CMK (cell line): Measurements from ENCODE around the gene BBLN.

Experiments
- DNase-seq: peaks from one replicate; pipeline ENCODE4 v3.0.0-alpha.2; 2010; ENCODE audit warnings: low read depth

Gene BBLN

DNA sequence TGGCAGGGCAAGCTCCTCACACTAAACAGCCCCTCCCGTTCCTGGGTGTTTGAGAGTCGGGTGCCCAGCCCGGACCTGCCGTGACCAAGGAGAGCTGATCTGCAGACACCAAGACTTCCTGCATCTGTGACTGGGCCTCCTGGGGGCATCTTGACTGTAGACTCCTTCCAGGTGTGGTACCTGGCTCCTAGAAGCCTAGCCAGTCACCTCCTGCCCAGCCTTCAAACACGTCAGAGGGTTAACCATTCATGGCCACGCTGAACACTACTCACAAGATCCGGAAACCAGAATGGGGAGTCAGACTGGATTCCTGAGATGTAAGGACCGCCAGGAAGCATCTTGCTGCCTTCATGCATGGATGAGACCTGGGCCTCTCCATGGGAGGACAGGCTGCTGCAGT lies 14.5 kb upstream of the BBLN start:
- no peak for DNase-seq

DNA sequence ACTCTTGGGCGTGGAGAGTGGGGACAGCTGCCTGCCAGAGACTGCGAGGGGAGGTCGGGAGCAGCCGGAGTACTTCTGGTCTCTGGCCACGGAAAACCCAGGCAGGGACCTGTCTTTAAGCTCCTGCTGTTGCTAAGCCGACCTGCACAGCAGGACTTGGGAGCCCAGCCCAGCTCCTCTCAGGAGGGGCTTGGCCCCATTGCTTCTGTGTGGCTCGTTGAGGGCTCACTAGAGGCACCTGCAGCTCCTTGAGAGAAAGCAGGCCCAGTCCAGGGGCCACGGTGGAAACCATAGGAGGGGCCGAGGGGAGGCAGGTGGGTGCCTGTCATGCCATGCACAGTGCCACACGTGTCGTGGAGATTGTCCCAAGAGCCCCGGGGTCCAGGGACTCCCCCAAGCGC lies 14.1 kb upstream of the BBLN start:
- no peak for DNase-seq

DNA sequence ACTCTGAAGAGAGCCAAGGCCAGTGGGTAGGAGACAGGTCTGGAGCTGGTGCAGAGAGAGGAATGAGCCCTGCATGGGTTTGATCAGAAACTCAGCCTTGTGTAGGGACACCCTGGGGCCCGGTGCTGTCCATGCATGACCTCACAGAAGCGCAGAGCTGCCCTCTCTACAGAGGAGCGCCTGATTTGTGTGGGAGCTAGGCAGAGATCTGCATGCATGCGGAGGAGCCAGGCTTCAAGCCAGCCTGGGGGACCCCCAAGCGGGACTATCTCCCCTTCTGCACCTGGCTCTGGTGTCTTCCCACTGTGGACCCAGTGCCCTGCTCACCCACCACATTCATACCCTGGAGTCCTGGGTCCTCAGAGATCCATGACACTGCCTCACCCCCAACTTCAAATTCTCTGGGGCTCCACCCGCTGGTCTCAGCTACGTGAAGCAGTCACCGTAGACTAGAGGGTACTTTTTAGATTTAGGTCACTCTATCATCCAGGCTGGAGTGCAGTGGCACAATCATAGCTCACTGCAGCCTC lies 13.4 kb upstream of the BBLN start:
- no peak for DNase-seq

DNA sequence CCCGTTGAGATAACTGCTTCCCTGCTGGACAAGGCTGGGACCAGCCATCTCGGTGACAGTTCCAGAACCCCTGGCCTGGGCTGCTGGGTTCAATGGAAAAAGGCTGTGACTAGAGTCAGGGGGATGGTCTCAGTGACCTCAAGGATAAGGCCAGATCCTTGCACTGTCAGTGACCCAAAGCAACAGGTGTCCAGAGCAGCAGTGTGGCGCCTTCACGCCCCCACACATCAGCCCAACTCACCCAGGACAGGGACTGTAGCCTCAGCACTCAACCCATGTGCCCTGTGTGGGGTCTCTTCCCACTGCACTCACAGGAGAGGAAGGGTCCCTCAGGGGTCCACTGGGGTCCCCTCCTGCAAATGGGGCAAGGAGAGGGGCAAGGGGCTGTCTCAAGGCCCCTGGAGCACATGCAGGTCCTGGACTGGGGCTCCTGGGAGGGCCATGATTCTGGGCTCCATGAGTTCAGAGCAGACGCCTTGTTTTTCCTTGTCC lies 11.5 kb upstream of the BBLN start:
- DNase-seq = no peak

DNA sequence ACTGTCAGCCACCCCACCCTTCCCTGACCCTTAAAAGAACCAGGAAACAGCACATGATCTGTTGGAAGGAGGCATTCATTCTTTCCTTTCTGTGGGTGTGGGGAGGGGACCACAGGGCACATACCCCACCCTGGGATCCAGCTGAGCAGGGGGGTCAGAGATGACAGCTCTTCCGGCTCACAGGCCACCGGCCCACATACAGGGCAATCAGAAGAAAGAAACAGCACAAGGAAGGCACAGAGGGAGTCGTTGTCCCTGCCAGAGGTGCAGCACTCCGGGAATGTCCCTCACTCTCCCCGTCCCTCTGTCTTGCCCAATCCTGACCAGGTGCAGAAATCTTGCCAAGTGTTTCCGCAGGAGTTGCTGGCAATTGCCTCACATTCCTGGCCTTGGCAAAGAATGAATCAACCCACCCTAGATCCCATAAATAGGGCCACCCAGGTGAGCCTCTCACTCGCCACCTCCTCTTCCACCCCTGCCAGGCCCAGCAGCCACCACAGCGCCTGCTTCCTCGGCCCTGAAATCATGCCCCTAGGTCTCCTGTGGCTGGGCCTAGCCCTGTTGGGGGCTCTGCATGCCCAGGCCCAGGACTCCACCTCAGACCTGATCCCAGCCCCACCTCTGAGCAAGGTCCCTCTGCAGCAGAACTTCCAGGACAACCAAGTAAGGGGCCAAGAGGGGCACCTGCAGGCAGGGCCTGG lies 10.9 kb upstream of the BBLN start, which contains the start of gene LCN2:
Gene LCN2 (plus strand): TSS at position 453 of the 701 bp plus-strand sequence. CDS start 73 bp downstream, at position 526.
- DNase-seq = no peak

GRCh38 chr9:128149951-128150593 lies 10.0 kb upstream of the BBLN start:
- peak; percentile 85 for DNase-seq

DNA sequence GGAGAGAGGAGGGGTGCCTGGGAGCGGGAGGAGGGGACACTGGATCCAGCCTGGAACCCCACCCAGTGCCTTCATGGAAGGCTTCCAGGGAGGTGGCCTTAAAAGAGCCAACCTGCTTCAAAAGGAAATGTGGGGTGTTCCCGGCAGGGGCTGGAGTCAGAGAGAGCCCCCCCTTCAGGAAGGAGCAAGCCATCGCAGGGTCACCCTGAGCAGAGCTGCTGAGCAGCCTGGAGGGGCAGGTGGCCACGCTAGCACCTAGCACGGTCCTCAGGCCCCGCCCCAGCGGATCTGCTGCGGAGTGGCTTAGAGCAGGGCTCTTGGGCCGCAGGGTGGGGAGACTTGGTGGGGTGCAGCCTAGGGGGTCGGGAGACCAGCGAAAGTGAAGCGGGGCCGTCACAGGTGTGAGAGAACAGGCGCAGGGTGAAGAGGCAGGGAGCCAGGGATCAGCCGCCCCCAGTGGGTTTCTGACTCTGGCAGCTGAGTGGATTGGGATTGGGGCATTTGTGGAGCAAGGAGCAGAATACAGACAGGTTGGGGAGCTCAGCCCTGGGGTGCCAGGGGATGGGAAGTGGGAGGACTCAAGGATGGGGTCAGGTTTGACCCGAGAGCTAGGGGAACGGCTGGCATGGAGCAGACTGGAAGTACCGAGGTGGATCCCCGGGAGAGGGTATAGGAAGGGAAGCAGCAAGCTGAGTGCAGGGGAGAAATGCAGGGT lies 9.3 kb upstream of the BBLN start:
- DNase-seq = peak; percentile 70

DNA sequence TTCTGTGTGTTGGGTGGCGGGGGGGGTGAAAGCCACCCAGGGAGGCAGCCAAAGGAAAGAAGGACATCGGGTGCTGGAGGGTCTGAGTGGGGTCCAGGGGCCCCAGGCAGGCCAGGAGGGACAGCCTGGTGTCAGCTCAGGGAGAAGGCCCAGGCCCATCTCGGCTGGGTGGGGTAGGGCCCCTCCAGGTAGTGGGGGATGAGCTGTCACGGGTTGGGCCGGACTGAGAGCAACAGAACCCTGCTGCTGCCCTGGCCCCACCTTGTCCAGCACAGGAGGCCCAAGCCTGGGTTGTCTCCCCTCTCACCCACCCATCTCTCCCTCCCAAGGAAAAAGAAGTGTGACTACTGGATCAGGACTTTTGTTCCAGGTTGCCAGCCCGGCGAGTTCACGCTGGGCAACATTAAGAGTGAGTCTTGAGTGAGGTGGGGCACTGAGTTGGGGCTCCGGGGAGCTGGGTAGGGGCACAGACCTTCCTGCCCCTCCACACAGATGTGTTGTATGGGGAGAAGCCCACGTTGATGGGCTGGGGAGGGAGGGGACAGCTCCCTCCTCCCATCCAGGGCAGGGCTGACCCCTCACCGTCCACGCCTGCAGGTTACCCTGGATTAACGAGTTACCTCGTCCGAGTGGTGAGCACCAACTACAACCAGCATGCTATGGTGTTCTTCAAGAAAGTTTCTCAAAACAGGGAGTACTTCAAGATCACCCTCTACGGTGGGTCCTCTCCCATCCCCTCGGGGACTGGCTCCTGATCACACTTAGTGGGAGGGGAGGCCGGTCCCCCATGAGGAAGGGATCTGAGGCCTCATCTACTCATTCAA lies 8.5 kb upstream of the BBLN start:
- DNase-seq = no peak

DNA sequence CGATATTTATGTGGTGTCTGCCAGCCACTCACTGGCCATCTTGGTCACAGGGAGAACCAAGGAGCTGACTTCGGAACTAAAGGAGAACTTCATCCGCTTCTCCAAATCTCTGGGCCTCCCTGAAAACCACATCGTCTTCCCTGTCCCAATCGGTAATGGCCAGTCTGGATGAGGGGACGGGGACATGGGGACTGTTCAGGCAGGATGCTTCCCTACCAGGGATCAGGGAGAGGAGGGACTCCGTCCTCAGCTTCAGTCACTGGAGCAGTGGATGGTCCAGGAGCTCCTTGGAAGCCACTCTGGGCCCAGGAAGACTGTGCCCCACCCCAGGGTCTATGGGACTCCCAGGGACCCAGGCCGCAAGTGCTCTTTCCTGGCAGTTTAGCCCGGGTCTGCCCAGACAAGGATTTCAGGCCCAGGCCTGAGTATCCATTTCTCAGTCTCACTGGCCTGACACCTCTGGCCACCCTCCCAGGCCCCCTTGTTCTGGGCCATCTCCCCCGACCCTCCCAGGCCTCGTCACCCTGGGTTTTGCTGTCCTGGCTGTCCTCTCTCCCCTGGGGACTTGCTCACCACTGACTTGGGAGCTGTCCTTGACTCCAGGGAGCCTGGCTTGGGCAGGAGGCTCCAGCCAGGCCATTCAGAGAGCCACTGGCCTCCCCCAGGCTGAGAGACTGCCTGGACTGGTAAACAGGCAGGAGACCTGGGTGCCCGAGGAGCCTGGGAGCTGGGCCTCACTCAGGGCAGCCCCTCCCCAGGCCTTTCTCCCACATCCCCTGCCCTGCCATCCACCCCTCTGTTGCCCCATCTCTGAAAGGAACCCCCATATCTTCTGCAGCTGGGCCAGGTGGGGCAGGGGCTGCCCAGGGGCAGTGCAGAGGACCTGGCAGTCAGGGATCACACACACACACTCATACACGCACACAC lies 7.7 kb upstream of the BBLN start:
- DNase-seq = no peak

DNA sequence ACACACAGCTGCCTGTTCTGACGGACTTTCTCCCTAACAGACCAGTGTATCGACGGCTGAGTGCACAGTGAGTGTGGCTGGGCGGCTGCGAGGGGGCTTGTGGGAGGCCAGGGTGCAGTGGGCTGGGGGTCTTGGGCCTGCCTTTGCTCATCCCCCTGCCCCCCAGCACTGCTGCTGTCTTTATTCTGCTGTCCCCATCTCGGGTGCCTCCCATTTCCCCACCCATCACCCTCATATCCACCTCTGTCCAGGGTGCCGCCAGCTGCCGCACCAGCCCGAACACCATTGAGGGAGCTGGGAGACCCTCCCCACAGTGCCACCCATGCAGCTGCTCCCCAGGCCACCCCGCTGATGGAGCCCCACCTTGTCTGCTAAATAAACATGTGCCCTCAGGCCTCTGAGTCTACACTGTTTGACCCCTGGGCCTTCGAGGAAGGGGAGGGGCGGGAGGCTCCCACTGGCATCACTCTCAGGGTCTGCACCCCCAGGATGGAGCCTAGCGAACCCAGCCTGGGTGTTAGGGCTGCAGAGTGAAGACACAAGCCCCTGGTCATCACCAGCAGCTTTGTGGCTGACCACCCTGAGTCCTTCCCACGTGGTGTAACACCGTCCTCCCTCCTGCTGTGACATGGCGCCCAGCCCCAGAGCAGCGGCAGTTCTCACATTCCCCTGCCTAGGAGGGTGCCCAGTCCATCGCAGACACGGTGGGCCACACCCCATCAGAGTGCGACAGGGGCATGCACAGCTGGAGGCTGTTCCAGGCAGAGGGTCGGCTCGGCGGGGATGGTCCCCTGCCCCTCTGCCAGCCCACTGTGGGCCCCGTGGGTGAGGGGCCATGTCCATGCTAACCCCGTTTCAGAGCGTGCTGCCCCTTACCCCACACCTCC lies 6.8 kb upstream of the BBLN start:
- DNase-seq = no peak

- DNase-seq = no peak
Observed at GRCh38 chr9:128153947-128154695, 5.9 kb upstream of the BBLN start.

GRCh38 chr9:128155736-128156500 lies 4.1 kb upstream of the BBLN start:
- no peak for DNase-seq

DNA sequence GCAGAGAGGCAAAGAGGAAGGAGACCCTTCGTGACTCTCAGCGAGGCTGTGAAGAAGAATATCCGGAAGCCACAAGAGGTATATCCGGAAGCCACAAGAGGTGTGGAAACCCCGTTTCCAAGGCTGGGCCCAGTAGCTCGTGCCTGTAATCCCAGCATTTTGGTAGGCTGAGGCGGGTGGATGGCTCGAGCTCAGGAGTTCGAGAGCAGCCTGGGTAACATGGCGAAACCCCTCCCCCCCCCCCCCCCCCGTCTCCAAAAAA lies 612 bp upstream of the BBLN start:
- DNase-seq = peak; percentile 85

GRCh38 chr9:128160603-128160987 lies 530 bp downstream of the BBLN start:
- DNase-seq = no peak

GRCh38 chr9:128161215-128161902 lies 1.3 kb downstream of the BBLN start:
- DNase-seq = no peak

DNA sequence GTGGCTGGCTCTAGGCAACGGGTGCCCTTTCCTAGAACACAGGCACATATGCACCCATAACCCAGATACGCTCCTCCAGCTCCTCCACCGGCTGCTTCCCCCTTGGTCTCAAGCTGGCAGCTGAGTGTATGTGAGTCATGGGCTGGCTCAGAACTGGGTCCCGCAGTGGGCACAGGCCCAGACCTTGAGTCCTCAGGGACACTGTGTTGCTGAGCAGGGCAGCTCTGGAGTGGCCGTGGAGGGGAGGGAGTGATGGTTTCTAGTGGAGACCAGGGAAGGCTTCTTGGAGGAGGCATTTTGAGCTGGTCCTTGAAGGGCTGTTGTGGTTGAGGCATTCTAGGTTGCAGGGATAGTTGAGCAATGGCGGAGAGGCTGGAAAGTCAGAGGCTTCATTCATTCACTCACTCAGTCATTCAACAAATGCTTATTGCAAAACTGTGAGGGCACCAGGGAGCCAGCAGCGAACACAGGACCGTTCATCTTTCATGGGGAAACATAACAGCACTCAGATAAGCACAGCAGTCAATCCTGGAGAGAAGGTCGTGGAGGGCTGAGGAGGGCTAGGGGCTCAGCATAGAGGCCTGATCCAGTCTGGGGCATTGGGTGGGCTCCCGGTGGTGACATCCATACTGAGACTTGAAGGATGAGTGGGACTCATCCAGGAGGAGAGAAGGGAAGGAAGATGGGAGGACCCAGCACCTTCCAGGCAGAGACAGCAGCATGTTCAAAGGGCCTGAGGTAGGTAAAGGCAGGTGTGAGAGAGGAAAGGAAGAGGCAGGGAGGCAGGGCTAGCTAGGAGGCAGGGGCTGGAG lies 2.4 kb downstream of the BBLN start:
- no peak for DNase-seq

GRCh38 chr9:128163027-128163515 lies 3.0 kb downstream of the BBLN start:
- DNase-seq = no peak
